ENCODE data around the gene PPP1R14C. TPM values are rescaled to one million over a fixed set of nuclear protein-coding genes. Genes with fewer than 3 reads are reported as not detected.
"Not testable (repeated sequence)": the region's sequence is repeated elsewhere in the genome, so short reads cannot be mapped to it uniquely, and the experiment has no call there.

Gene PPP1R14C
- polyA plus RNA-seq, 4 donors = 19.0 to 23.3 (median 21.3) TPM

DNA sequence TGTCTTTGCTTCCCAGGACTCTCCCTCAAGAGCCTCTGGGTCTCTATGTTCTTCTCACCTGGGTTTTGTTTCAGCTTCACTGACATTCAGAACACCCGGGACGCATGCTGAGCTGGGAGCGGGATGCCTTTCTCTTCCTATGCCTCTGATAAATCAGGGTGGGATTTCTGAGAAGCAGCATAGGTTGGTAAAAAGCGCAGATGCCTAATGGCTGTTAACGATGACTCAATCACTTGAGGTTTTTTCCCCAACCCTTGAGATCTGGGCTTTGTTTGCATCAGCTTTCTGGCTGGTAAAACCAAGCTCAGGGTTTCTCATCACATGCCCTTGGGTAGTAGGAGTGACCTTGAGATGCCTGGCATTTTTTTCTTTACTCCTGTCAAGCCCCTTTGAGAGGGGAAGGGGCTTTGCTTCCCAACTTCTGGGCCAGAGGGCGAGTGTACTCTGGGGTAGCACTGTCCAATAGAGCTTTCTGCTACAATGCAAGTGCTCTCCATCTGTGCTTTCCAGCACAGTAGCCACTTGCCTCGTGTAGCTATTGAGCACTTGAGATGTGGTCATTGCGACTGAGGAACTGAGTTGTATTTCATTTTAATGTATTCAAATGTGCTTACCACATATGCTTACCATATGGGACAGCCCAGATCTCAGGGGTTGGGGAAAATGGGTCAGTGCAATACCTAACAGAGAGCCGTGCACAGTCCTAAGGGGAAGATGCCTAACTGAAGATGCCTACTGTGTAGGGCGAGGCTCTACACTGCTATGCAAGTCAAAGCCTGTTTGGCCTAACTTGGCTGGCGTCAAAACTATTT, 69.1 kb downstream of the PPP1R14C start:
- no peak for DNase-seq (ENCODE audit: low read depth in 4 of 4, low spot score in 2 of 4)

DNA sequence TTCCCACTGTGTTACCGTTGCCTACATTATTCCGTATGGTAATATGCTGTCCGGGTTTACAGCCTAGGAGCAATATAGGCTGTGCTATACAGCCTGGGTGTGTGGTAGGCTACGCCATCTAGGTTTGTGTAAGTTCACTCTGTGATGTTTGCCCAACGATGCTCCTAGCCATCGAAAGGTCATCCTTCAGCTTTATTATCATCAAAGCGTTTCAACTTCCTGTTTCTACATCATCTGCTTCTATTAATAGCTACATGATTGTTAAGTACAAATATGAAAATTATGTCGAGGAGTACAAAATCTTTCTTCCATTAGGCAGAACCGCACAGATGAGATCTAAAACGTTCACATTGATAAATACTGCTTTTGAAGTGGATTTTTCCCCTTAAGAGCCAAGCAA, 69.9 kb downstream of the PPP1R14C start:
- no peak for DNase-seq (ENCODE audit: low read depth in 4 of 4, low spot score in 2 of 4)

DNA sequence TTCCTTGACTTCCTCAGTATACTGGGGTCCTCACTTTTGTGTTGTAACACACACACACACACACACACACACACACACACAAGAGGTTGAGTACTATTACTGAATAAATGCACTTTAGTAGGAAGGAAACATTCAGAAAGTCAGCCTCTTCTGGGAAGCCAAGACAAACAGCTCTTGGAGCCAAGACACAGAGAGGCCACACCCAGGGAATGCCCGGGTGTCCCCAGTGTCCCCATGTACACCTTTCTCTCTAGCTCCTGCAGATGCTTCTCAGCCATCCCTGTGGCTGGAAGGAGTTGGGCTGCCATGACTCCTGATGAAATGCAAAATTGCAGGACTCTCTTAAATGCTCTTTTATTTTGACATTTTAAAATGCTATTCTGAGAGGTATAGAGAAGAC, 70.5 kb downstream of the PPP1R14C start:
- DNase-seq (ENCODE audit: low read depth in 4 of 4, low spot score in 2 of 4) = no peak

DNA sequence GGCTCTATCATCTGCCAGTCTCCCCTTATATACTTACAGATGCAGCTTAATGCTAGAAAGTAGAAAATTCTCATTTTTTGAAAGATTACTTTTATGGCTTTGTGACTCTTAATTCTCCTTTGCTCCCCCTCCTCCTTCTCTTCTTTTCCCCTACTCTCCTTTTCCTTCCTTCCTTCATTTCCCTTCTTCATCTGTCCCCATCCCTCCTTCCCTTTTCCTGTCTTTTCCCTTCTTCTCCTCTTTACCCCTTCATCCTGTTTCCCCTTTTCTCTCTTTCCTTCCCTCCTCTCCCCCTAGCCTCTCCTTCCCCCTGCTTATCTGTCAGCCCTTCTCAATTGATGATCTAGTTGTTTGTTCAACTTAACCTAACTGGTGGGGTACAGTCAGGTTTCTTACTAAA, 71.5 kb downstream of the PPP1R14C start:
- no peak for DNase-seq (ENCODE audit: low read depth in 4 of 4, low spot score in 2 of 4)

DNA sequence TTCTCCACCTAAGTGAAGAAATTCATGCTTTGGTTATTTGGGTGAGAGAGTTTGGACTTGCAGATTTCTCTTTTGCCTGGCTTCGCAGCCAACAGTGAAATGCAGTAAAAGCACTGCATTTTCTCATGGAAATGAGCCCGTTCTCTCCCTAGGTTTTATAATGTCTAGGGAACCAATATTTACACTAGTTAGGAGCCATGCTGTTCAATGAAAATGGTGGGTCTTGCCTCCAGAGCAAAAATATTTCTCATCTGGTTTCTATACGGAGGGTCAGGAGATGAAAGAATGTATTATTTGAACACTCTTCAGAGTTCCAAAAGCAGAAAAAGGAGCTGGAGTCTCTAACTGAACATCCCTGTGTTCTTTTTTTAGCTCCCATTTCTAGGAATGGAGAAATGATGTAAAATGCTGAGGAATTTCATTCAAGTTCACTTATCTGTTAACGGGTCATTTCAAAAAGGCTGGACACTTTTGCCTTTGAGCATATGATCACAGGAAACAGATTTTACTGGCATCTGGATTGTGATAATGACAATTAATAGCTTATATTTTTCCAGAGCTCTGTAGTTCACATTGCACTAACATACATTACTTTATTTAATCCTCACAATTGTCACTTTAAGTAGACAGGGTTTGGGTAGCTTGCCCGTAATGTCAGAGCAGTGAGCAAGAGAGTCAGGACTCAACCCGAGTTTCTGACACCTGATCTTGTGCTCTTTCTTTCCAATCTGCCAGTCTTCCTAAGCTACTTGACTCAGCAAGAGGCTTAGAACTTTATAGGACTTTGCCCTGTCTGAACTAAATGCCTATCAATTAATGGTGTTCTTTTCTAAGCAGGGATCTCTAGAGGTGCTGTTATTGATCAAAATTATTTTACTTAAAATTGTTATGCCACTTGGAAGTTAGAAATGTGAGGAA, 78.0 kb downstream of the PPP1R14C start:
- no peak for DNase-seq (ENCODE audit: low read depth in 4 of 4, low spot score in 2 of 4)

DNA sequence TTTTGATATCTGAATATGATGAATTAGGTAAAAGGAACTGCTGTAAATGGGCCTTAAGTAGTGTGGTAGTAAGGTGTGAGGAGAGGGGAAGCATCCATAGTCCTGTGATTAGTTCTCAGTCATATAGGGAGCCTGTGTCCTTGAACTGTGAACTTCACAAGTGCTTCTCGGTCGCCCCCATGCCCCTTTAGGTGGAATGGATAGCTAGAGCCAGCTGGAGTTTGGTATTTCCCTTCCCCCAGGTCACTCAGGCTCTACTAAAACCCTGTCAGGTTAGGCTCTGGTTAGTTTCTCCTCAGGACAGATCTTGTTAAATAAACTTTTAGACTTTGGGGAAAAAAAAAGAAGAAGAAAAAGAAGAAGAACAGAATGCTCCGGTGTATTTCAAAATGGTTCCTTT, 82.0 kb downstream of the PPP1R14C start:
- no peak for DNase-seq (ENCODE audit: low read depth in 4 of 4, low spot score in 2 of 4)

DNA sequence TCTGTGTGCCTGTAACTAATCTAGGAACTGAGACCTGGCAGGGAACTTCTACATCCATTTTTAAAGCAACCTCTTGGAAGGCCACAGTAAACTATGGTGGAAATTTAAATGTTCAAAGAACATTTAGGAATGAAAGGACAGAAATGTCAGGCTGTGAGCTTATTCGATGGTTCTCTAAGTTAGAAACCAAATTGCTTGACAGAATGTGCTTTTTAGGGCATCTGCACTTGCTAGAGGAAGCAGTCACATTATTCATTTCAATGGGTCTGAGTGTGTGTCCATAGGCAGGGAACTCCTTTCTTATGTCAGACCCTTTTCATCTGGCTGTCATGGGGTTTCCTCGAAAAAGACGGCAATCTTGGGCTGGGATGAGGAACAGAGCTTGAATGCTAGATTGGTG, 84.4 kb downstream of the PPP1R14C start:
- no peak for DNase-seq (ENCODE audit: low read depth in 4 of 4, low spot score in 2 of 4)

DNA sequence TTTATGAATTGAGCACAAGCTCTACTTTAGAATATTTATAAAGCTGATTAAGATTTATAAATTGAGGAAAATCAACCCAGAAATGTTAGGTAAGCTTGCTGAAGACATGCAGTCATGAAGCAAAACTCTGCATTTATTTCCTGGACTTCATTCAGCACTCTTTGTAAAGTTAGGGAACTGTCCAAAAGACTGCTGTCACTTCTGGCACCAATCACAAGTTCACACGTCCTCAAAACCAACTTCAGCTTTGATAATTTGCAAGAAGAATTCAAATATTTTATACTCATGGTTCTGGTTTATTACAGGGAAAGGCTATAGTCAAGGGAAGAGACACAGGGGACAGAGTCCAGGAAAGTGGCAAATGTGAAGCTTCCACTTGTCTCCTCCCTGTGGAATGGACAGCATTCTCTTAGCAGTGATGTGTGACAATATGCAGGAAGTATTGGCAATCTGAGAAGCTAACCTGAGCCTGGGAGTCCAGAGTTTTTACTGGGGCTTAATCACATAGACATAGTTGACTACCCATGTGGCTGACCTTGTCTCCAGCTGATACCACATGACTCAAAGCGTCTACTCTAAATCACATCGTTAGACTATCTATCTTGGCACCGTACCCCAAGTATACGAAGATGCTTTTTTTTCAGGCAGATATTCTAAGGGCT, 85.4 kb downstream of the PPP1R14C start:
- DNase-seq (ENCODE audit: low read depth in 4 of 4, low spot score in 2 of 4) = no peak

DNA sequence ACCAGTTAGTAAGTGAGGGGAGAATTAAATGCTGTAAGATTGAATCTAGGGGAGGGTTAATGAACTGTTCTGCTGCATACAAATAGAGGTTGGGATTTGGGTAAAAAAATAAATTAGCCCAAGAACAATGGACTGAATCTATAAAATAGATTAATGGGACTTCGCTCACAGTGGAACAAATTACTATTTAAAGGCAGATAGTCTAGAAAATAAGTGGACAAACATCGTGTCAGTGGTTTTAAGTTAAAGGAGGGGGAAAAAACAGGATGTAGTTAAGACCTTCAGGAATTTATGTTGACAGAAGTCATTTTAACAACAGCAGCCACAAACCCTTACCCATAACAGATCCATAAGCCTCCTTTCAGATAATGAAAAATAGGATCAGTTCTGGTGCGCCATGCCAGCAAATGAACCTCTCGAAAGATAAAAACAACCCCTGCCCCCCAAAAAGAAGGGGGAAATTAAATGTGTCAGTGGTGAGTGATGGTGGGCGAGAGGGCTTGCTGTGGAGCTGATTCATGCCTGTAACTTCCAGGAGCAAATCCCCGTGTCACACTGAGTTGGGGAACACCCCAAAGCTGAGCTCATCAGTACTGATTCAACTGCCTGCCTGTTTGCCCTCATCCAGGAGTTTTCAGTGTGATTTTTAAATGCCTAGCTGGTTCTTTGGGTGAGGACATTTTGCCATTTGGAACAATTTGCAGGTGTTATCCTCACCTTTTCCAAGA, 86.8 kb downstream of the PPP1R14C start:
- DNase-seq (ENCODE audit: low read depth in 4 of 4, low spot score in 2 of 4) = no peak

DNA sequence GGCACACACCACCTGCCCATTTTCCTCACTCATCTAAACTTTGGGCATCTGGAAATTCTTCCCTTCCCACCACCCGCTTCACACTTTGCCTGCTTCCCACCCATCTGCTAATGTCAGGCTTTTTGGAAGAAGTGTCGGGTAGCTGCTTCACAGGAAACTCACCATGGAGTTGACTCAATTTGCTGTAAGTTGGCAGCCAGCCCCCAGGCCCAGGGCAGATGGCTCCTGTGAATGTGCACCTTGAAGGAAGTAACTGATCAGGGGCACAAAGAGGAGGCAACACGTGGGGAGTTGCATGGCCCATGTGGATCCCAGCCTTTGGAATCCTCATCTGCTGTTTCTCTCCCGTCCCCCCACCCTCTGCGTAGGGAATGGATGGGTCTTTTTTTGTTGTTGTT, 87.3 kb downstream of the PPP1R14C start:
- no peak for DNase-seq (ENCODE audit: low read depth in 4 of 4, low spot score in 2 of 4)

DNA sequence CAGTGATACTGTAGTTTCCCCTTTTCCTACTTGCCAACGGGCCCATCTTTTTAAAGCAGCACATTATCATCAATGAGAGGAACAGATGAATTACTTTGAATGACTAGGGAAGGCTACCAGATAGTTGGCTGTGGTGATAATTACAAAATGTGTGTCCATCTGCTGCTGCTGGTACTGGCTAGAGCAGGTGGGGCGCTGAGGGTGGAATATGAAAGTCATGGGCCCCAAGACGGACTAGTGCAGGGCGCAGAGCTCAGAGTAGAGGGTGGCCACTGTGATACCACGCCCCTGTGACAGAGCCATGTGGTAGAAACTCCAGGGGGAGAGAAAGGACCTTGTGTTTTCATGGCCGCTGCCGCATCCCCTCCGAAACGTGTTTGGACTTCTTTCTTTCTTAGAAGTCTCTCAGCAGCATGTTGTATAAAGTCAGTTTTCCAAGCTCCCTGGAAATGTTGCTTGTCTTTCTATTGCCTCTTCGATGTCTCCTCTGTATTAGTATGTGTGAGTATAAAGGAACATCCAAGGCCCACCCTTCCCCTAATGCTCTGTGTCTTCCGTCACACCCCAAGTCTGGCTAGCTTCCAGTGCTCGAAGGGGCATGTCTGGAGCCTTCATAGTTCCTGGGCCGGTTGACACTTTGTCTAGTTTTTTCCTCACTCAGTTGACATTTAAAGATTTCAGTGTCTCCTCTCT, 88.1 kb downstream of the PPP1R14C start:
- no peak for DNase-seq (ENCODE audit: low read depth in 4 of 4, low spot score in 2 of 4)

DNA sequence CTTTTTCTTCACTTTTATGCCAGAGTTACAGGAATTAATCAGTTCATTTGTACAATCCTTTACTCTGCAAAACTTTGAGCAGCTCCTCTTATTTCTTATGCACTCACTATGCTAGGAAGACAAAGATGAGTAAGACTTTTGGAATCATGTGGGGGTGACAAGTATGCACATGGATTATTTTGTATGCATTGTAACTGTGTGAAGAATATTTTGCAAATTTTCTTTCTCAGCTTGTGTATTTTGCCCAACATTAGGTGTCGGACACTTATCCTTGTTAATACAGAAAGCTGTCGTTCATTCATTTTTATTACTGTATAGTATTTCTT, 88.6 kb downstream of the PPP1R14C start:
- no peak for DNase-seq (ENCODE audit: low read depth in 4 of 4, low spot score in 2 of 4)

DNA sequence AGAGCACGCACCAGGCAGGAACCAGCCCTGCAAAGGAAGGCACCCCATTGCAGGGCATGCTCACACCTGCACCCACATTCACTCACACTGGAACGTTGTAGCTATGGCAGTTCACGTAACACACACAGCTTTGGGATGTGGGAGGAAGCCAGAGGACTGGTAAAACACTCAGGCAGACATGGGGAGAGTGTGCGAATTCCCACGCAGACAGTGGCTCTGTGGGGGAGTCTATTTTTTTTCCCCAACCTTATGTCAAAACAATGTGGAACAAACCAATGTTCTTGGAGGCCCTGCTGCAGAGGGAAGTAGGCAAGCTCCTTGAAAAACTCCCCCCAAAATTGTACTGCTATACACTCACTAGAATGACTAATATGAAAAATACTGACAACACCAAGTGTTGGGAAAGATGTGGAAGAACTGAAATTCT, 91.0 kb downstream of the PPP1R14C start:
- no peak for DNase-seq (ENCODE audit: low read depth in 4 of 4, low spot score in 2 of 4)

DNA sequence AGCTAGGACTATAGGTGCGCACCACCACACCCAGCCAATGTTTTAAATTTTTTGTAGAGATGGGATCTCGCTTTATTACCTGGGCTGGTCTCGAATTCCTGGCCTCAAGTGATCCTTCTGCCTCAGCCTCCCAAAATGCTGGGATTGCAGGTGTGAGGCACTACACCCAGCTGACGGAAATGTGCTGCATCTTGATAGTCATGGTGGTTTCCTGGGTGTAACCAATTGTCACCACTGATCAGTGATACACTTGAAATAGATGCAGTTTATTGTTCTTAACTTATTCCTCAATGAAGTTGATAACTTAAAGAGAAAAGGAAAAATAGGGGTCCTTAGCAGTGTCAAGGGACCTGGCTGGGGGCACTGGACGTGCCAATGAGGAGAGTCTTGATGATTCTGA, 92.4 kb downstream of the PPP1R14C start:
- DNase-seq (ENCODE audit: low read depth in 4 of 4, low spot score in 2 of 4) = no peak

DNA sequence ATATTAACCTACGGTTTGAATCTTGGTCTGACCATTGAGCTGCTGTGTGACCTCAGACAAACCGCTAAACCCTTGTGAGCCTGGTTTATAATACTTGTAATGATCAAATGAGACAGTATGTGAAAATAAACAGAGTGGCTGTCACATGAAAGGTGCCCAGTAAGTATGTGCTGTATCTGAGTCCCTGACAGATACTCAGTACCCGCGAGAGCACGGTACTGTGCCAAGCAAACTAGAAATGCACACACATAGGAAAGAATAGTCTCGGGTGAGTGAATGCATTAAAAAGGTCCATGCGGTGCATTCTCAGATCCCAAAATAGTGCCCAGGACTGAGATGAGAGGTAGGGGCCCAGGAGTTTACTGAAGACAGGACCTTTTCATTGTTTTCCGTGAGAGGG, 93.3 kb downstream of the PPP1R14C start:
- no peak for DNase-seq (ENCODE audit: low read depth in 4 of 4, low spot score in 2 of 4)

DNA sequence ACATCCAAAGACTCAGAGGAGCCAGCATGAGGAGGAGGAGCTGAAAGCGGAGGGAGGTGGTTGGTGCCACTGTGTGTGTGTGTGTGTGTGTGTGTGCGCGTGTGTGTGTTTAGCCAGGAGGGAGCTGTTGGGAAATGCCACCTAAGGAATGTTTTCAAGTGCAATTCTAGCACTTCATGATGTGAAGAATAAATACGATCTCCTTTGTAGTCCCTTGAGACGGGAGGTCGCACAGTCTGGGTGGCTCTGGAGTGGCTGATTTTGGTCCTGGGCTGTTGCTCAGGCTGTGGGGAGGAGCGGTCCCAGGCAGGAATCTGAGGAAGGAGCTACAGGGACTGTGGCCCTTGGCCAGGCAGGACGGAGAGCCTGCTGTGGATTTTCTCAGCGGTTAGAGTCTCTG, 93.7 kb downstream of the PPP1R14C start:
- DNase-seq (ENCODE audit: low read depth in 4 of 4, low spot score in 2 of 4) = peak in 1 of 4 donors; percentile 26

DNA sequence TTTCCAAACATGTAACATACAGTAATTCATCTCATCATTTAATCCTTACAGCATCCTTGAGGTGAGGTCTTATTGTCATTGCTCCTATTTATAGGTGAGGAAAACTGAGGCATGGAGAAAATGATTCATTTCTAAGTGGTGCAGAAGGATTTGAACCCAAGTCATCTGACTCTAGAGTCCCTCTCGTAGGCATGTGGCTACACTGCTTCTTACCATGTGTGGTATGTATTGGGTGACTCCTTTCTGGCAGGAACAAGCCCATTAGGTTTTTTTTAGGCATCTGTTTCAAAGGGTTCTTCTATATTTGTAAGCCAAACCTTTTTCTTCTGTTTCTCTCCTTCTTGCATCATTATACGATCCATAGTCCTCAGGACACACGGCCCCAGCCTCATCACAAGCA, 94.8 kb downstream of the PPP1R14C start:
- no peak for DNase-seq (ENCODE audit: low read depth in 4 of 4, low spot score in 2 of 4)

DNA sequence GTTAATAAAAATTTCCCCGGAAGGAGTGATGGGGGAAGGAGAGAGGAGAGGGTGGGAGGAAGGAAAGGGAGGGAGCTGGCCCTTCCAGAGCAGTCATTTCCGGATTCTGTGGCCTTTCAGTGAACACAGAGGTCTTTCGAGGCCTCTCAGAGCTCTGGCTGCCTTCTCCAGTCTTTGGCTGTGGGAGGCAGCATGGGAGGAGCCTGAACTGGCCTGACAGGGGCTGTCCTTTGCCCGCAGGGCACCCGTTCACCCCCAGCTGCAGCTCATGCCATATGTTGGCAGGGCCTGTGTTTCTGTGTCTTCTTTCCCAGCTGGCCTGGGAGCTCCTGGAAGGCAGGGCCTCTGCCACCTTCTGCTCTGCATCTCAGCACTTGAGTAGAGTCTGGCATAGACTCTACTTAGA, 95.5 kb downstream of the PPP1R14C start:
- no peak for DNase-seq (ENCODE audit: low read depth in 4 of 4, low spot score in 2 of 4)

DNA sequence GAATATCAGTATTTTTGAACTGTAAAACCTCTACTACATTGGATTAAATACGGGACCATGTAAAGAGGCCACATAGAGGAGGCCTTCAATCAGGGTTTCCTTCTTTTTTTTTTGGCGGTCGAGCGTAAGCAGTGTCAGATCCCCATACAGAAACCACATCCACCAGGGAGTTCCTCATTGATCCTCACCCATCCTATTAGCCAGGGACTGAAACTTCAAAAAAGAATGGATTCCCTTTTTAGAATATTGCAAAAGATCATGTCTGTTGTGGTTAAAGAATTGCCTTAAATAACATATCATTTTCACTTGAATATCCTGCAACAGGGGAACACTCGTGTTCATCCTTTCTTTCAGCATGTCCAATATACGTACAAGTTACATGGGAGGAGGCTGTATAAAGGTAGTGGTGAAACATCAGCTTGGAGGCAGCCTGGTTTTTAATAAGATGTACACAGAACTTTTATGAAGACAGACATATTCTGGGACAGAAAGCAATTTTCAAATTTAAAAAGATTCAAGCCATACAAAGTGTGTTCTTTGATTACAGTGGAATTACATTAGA, 96.1 kb downstream of the PPP1R14C start:
- no peak for DNase-seq (ENCODE audit: low read depth in 4 of 4, low spot score in 2 of 4)

DNA sequence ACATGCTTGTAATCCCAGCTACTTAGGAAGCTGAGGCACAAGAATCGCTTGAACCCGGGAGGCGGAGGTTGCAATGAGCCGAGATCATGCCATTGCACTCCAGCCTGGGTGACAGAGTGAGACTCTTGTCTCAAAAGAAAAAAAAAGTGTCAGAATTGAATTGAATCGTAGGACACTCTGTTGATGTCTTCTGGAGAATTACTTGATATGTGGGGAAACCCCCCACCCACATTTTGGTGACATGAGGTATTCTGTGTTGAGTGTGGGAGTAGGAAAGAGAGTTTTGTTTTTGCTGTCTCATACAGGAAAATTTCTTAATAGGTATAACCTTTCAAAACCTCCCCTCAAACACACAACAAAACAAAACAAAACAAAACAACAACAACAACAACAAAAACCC, 98.9 kb downstream of the PPP1R14C start:
- DNase-seq (ENCODE audit: low read depth in 4 of 4, low spot score in 2 of 4) = not testable (repeated sequence)
